GM12865 (cell line): ENCODE data around the gene CORO2A.

Experiments
- DNase-seq: peaks from one replicate; pipeline ENCODE4 v3.0.0; 2010; ENCODE audit warnings: low read depth
- H3K4me3 ChIP-seq: 2 replicates; pipeline ENCODE4 v1.5.1; 2011; ENCODE audit warnings: mild to moderate bottlenecking, low read depth, low read length, control low read depth
- TF ChIP-seq, protein P1 (sequence below): IDR thresholded peaks from 2 replicates; pipeline ENCODE4 v1.5.1; 2011; ENCODE audit warnings: low read length, control low read depth, low read depth, inconsistent platforms; ENCODE audit not compliant: insufficient read depth; ENCODE audit errors: missing control alignments

CORO2A gene

DNA sequence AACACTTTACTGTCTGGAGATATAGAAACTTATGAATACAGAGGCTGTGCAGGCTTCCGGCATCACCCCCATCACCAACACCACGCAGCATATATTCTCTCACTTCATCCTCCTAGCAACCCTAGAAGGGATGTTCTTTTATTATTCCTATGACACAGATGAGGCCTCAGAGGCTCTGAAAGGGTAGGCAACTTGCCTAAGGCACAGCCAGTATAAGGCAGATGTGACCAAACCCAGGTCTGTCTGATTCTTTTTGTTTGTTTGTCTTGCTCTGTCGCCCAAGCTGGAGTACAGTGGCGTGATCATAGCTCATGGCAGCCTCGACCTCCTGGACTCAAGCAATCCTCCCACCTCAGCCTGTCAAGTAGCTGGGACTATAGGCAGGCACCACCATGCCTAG is 22.8 kb upstream of the CORO2A start:
- no peak overlapping the region for H3K4me3 ChIP-seq
- TF ChIP-seq, protein P1, sequence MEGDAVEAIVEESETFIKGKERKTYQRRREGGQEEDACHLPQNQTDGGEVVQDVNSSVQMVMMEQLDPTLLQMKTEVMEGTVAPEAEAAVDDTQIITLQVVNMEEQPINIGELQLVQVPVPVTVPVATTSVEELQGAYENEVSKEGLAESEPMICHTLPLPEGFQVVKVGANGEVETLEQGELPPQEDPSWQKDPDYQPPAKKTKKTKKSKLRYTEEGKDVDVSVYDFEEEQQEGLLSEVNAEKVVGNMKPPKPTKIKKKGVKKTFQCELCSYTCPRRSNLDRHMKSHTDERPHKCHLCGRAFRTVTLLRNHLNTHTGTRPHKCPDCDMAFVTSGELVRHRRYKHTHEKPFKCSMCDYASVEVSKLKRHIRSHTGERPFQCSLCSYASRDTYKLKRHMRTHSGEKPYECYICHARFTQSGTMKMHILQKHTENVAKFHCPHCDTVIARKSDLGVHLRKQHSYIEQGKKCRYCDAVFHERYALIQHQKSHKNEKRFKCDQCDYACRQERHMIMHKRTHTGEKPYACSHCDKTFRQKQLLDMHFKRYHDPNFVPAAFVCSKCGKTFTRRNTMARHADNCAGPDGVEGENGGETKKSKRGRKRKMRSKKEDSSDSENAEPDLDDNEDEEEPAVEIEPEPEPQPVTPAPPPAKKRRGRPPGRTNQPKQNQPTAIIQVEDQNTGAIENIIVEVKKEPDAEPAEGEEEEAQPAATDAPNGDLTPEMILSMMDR, result no peak
- DNase-seq, result no peak

DNA sequence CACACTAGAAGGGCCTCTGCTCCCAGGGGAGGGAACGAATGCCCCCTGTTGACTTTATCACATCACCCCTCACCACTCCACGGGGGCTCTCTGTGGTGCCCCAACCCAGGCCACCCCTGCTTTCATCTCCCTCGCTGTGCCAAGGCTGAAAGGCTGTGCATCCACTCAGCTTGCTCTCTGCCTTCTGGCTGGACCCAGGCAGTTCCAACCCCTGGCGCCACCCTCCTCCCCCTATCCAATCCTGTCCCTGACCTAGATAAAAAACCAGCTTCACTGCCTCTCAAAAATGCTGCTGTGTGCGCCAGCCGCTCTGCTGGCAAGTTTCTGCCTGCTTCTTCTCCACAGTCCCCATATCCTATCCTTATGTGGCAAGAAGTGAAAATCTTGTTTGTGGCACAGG is 22.4 kb upstream of the CORO2A start:
- TF ChIP-seq, protein P1, result no peak
- no peak overlapping the region for H3K4me3 ChIP-seq
- no peak for DNase-seq

DNA sequence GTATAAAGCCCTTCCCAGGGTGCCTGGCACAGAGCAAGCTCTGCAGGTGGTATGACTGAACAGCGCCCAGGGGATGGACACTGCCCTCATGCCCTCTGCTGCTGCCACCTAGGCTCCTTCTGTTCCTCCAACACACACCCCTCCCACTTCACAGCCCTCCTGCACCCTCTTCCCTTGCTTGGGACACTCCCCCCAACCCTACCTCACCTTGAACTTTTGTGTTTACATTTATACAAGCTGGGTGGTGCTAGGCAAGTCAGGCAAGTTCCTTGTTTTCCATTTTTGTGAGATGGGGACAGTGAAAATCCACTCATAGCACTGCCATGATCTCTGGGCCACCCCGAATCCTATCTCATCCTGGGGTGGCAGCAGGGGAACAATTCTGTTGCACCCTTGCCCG is 18.8 kb upstream of the CORO2A start:
- TF ChIP-seq, protein P1, result no peak
- H3K4me3 ChIP-seq, result no peak overlapping the region
- no peak for DNase-seq

DNA sequence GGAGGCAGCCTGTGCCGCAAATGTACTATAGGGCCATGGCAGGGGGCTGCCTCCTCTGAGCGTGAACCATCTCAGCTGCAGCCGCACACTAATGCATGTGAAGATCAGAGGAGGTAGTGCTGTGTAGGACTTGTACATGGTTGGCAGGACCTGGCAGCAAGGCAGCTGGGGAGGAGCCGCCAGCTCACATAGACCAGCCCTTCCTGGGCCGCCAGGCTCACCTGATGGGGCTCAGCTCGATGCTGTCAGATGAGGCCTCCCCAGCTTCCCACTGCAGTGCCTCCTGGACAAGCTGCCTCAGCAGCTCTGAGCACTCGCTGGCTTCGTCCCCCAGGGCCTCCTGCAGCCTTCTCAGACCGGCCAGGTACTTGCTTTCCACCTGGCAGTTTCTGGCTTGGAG is 18.0 kb upstream of the CORO2A start:
- DNase-seq, result no peak
- TF ChIP-seq, protein P1, result no peak
- no peak overlapping the region for H3K4me3 ChIP-seq

DNA sequence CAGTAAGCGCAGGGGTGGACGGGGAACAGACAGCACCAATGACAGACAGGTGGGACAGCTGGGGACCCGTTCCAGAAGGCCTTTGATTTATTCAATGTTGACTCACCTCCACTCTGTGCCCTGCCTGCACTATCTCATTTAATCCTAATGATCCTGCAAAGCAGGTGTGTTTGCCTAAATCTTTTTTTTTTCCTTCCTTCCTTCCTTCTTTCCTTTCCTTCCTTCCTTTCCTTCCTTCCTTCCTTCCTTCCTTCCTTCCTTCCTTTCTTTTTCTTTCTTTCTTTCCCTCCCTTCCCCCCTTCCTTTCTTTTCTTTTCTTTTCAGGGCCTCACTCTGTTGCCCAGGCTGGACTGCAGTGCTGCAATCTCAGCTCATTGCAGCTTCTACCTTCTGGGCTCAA is 17.1 kb upstream of the CORO2A start:
- no peak overlapping the region for H3K4me3 ChIP-seq
- no peak for DNase-seq
- TF ChIP-seq, protein P1, result no peak

DNA sequence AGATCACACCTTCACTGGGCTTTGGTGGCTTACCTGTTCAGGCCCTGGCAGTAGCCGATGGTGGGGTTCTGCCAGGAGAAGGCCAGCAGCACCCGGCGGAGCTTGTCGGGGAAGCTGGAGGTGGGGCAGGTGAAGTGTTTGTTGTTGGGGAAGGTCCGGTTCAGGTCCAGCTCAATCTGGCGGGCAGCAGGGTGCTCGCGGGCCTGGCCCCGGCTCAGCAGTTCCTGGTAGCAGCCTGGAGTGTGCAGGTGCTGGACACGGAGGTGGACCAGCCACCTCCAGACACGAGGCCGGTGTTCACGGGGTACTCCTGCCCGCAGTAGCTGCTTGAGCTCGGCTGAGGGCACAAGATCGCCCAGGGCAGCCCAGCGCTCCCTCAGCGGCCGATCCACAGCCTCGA is 16.2 kb upstream of the CORO2A start:
- H3K4me3 ChIP-seq, result no peak overlapping the region
- TF ChIP-seq, protein P1, result no peak
- DNase-seq, result no peak

DNA sequence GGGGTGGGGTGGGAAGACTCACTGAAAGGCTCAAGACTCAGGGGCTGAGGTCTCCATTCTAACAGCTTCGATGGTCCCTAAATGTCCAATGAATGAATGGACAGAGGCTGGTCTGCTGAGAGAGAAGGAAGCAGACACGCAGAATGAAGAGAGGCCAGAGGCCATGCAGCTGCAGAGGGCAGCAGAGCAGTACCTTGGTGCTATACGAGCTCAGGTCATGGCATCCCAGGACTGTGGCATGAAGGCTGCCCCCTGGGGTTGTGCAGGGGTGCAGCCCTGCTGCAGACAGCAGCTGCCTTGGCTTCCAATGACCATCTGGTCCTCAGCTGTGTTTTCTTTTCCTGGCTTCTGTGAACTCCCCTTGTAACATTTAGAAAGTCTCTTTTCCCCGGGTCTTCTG is 15.2 kb upstream of the CORO2A start:
- H3K4me3 ChIP-seq, result no peak overlapping the region
- no peak for DNase-seq
- TF ChIP-seq, protein P1, result no peak
